GM19351 (cell line): ENCODE measurements around the gene ERCC6L2.

Experiments
- ATAC-seq: cut with Tn5 transposase; IDR thresholded peaks from one replicate; pipeline ENCODE4 v1.9.1; 2021; ENCODE audit warnings: mild to moderate bottlenecking, moderate library complexity; ENCODE audit not compliant: unreplicated experiment

The ERCC6L2 gene

DNA sequence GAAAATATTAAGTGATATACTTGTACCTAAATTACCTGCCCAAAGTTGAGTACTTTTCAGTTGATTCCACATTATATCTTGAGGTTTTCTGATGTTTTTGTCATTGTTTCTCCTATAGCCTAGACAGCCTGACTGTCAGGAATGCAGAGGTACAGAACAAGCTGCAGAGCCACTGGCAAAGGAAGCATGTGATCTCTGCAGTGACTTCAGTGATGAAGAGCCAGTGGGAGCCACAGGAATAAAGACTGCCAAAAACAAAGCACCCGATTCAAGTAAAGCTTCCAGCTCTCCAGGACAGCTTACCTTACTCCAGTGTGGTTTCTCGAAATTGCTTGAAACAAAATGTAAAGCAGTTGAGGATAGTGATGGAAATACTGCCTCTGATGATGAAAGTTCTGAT is 96.3 kb downstream of the ERCC6L2 start:
- ATAC-seq, result no peak

DNA sequence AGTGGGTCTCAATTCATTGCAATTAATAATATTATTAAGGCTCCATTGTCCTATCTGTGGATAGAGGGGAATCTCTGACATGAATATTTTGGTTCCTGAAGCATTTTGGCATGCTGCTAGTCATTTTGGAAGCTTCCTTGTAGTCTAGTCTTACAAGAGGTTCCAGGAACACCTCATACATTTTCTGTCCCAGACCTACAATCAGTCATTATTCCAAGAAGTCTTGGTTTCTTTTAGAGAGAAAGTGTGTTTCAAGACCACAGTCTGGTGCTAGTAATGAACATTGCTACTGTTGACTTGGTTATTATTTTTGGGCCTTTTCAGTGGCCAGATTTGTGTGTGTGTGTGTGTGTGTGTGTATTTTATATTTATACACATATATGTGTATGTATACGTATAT is 98.9 kb downstream of the ERCC6L2 start:
- no peak for ATAC-seq

- ATAC-seq, result no peak
These were observed 101.9 kb downstream of the ERCC6L2 start for GRCh38 chr9:95977371-95977770.

DNA sequence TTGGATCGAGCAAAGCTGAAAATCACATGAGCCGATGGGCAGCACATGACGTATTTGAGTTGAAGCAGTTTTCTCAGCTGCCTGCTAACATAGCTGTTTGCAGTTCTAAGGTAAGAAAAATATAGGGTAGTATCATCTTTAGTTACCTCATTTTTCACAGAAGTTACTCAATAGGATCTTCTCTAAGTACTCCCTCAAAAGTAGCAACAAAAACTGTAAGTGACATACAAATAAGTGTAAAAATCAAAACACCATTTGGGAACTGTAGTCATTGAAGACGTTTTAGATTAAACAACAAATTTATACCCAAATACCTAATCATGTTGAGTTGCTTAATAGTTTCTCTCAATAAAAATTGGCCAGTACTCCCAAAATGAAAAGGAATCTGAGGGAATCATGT is 102.6 kb downstream of the ERCC6L2 start:
- no peak for ATAC-seq

GRCh38 chr9:95979446-95979845 is 104.0 kb downstream of the ERCC6L2 start:
- ATAC-seq, result no peak

- ATAC-seq, result no peak
These were observed 105.0 kb downstream of the ERCC6L2 start for GRCh38 chr9:95980262-95981125.

DNA sequence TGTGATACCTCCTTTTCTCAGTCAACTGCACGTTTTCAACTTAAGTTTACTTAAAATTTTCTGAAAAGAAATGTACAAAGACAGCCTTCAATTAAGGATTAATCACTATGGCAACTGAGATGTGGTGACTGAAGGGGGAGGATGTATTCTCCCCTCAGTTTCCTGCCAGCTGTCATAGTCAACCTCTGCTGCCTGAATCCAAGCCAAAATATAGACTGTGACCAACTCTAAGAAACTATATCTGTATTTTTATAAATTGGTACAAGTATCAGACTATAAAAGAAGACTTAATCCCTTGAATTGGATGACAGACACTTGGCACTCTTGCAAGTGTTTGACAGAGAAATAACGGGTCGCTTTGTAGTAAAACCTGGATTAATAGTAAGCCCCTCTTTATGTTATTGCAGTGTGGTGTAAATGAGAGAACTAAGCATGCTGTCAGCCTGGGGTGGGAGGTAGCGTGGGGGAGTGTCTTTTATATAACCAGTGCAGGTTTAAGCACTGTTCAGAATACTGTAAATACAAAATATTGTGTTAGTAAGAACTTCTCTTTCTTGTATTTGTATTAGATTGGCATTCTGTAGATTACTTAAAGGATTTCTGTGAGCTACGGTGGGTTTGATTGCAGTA is 106.4 kb downstream of the ERCC6L2 start:
- ATAC-seq, result no peak

DNA sequence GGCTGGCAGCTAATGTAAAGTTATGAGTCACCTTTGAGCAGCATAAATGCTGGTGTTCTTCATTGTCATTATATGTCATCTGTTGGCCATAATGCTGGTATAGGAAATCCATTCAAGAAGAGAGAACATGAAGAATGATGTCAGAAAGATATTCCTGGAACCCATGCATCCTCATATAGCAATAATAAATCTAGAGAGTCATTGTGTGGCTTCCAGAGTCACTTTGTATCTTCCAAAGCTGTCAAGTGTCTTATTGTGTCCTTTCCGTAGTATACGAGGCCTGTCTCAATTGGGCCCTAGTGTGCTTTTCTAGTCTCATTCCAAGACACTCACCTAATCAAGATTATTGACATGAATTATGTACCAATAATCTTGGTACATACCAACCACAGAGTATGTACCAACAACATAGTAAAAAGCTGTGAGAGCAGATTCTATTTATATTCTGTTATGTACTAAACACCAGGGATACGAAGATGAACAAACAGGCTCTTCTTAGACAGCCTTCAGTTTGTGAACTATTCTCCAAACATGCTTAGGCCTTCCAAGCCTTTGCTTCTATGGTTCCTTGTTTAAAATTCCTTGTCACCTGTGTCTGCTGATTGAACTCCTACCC is 110.1 kb downstream of the ERCC6L2 start:
- no peak for ATAC-seq

DNA sequence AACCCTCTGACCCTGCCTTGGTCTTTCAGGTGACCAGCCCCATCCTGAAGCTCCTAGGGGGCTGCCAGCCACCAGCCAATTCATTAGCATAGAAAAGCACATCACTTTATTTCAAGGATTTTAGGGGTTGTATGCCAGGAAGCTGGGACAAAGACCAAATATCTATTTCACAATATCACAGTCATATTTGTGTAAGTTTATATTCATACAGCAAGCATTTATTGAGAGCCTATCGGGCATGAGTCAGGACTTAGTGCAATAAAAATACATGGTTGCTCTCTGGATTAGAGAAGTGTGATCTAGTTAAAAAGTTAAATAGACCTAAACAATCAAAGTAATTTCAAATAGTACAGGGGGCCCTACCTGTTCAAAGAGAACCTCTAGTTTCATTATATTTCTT is 113.8 kb downstream of the ERCC6L2 start:
- ATAC-seq, result no peak

GRCh38 chr9:95991326-95991725 is 115.8 kb downstream of the ERCC6L2 start:
- no peak for ATAC-seq

DNA sequence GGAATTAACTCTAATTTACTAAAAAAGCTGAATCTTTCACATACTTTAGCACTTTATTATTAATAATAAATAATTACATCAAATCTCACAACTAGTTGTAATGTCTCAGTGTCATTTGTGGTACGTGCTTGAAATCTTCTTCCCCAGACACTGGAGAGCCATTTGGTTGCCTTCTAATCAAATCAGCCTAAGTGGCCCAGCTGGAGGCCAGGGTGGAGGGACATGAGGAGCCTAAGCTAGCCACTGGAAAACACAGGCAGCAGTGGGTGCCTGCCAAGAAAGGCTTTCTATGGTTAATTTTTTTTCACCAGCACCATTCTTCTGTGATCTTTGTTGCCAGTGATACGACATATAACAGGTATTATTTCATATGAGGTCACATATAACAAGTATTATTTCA is 117.0 kb downstream of the ERCC6L2 start:
- no peak for ATAC-seq

DNA sequence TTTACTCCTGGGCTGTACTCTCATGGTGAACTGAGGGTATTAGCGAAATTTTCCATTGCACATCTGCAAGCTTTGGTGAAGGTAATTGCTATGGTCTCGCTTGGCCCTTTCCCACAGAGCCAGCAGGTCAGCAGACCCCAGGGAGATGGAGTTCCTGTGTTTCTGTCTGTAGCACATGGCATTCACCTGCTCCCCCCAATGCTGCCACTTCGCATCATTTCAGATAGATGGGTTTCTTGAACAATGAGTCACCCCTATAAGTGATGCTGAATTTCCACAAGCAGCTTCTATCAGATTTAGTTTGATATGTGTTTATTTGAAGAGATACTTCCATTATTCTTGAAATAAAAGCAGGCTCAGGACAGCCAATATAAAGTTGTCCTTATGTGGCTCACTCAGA is 117.8 kb downstream of the ERCC6L2 start:
- no peak for ATAC-seq

DNA sequence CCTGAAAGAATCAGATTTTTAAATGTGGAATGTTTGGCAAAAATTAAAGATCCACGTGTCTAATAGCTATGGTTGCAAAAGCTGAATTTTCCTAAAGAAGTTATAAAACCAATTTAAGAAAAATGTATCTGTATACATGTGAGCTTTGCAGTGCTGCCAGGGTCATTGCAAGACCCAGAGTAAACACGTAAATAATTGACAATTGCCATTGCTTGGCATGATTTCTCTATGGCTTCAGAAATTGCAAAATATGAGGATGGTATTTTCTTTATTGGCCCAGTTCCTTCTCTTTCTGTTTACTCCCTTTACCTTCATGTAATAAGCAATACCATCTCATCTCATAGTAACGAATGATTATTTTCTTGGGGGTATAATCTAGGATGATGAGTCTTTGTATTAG is 123.9 kb downstream of the ERCC6L2 start:
- no peak for ATAC-seq

- ATAC-seq, result no peak
These were observed 128.9 kb downstream of the ERCC6L2 start for GRCh38 chr9:96004379-96004778.

DNA sequence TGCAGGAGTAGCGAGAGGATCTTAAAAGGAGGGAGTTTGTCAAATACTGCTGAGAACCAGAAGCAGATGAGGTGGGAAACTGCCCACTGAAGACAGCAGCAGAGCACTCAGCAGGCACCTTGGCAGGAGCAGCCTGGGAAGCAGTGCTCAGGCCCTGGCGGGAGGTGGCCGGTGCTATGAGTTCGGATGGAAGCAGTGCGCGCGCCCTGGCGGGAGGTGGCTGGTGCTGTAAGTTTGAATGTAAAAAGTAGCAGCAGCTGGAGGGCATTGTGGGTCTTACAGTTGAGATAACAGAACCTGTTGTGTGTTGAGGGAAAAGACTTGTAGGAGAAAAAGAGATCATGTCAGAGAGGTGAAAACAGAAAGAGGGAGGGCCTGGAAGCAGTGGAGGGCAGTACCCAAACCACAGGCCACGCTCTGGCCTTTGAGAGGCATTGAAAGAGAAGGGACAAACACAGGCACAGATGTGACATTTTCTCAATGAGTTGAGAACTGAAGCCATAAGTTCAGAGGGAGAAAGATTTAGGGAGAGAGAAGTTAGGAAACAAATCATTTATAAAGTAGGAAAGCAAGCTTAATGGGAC is 130.9 kb downstream of the ERCC6L2 start:
- ATAC-seq, result no peak

DNA sequence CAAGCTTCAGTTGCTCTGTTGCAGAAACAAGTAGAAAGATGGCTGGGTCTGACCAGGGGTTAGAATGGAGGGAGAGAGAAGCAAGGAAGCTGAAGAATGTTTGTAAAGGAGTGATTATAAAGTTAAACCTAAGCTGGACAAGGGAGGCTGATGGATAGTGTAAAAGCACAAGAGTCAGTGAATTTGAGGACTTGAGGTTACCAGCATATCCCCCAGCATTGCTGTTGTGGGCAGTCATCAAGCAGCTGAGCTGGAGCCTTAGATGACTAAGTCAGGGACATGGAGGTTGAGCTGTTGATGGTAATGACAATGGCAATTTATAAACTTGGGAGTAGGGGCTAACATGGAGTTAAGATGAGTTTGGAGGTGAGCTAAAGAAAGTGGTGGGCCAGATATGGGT is 131.5 kb downstream of the ERCC6L2 start:
- no peak for ATAC-seq

DNA sequence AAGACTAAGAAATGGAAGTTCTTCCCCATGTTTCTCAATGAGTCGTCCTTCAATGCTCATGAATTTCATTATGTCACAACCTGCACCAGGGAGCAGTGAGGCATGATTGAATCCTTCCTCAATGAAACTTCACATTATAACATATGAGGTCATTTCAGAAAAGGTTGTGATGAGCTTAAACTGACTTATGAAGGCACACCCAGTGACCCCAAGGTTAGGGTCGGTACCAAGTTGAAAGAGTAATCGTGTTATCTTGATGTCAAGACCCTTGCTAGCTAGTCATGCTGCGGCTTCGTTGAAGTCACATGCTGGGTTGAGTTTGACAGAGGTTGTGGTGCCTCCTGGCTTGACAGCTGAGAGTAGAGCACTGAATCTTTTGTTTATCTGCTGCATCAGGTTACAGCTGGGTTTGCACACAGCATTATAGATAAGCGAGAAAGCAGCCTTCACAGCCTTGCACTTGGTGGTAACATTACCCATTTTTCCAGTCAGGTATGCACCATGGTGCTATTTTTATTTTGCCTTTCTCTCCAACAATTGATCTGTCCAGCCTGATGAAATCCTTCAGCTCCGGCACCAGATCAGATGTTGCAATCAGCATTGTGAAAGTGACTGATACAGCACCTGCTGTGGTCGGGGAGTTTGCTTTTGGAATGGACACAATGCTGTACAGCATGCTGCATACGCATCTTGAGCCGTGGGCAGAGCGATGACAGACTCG is 133.2 kb downstream of the ERCC6L2 start:
- no peak for ATAC-seq

GRCh38 chr9:96009223-96009602 is 133.7 kb downstream of the ERCC6L2 start:
- ATAC-seq, result no peak

- no peak for ATAC-seq
These were observed 134.4 kb downstream of the ERCC6L2 start for GRCh38 chr9:96009690-96010472.

- ATAC-seq, result no peak
These were observed 138.6 kb downstream of the ERCC6L2 start for GRCh38 chr9:96014078-96014477.
